T47D (cell line): ENCODE measurements around the gene TPMT.

ENCODE experiments used
- DNase-seq, 2 experiments: peaks; one replicate each; pipeline versions ENCODE4 v3.0.0 to v3.0.0-alpha.2; 2011 to 2012; ENCODE audit warnings: low read depth in 1 of 2, low spot score in 1 of 2
- JUND ChIP-seq: IDR thresholded peaks from 2 replicates; pipeline ENCODE4 v1.6.1; 2012; ENCODE audit warnings: low read depth
- in situ Hi-C: cut with HindIII; loops from 2 replicates; pipeline ENCODE4 v1.10.0; 2016; ENCODE audit warnings: low sequenced_read_pairs, low pct_unique_long_range_greater_than_20kb

Gene TPMT

DNA sequence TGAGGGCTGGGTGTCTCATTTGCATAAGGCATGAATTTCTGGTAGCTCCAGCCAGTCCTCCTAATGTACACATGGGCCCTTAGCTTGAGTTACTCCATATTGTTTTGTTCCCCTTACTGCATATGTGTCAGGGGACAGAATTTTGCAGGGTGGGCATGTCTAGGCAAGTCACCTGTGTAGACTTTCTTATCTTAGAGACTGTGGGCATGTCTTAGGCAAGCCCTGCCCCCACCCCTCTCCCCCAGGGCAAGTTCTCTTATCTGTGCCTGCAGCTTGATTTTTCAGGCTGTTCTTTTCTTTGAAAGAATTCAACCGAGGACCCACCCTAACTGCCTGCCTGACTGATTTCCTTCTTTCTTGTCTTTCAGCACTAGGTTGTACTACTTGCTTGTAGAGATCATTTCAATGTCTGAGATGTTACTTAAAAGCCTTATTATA, 64.5 kb downstream of the TPMT start:
- in situ Hi-C loops, result no loop called here

DNA sequence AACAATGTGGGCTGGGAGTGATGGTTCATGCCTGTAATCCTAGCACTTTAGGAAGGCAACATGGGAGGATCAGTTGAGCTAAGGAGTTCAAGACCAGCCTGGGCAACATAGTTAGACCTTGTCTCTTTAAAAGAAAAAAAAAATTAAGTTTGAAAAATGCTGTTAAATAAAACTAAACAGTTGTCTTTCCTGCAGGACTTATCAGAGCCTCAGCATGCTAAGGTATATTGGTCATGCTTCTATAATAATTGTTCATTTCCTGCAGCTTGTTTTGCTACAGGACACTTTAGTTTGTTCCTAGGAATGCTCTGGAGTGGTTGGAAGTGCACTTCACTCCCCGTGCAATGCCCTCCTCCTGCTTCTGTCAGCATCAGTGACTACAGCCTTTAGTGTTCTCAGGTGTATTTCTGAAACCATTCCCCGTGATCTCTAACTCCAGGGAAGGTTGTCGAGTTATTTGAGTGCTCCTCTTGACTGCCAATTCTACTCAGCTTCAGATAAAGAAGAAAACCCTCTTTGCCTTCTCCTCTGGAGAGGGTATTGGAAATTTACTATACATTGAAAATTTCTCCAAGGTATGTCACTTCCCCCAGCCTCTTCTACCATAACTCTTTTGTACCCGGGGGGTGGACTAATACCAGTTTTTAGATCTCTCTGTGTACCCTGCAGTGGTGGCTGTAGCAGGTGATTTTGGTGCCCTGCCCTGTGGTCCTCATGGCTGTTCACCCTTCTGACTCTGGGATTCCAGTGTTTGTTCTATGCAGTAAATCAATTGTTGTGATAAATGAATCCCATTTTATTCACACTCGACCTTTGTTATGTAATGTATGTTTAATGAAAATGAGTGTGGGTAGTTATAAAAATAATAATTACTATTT, 66.2 kb downstream of the TPMT start:
- in situ Hi-C loops, result no loop called here
- no peak for TF ChIP-seq JUND
- no peak for DNase-seq

More for the DNA sequence above, 64.5 kb downstream of the TPMT start:
- TF ChIP-seq JUND, result no peak
- DNase-seq, result no peak

DNA sequence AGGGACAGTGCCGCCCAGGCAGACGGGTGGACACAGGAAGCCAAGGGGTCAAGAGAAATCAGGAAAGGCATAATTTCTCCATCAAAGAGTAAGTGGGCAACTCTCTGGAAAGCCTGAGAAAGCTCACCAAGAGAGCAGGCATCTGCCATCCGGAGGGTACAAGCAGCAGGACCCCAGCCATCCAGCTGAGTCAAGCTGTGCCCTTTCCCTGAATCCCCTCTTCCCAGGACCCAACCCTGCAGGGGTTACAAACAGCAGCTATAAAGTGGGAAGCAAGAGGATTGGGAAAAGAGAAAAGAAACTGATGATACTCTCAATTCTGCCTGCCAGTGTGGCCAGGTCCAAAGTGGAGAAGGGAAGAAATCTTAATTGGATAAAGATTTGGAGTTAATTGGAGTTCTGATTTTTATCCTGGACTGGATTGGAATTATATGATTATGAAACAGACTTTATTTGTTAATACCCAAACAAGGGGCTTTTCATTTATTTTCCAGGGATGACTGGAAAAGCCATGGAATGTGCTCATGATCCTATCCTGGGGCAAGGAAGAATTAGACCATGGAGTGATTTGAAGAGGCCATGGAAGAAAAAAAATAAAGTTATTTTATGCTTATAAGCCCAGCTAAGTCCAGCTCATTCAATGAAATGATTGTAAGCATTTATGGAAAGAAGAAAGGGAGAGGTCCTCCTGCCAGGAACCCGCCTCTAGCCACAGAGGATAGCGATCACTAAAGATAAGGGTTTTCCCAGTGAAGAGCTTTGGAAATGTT, 67.3 kb downstream of the TPMT start:
- no peak for TF ChIP-seq JUND
- in situ Hi-C loops, result no loop called here
- no peak for DNase-seq

DNA sequence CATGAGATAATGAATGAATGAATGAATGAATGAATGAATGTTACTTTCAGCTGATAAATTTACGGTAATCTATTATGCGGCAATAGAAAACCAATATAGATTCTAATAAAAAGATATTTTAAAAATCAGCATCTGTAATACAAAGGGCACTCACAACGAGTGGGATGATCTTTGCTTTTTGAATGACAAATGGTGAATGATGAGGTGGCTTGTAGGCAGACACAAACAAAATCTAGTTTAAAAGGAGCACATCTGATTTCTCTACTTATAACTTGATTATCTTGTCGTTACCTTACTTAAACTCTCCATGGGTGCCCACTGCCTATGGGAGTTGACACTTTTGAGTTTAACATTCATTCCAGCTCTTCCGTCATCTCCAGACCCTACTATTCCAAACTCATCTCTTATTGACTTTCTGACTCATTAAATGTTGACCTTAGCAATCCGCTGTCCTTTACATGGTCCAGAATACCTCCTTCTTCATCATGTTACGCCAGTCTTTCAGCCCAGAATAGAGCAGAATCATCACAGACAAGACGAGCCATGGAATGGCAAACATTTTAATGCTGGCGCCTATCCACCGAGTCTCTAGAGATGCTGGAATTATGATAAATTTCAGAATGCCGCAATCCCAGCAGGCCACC, 73.7 kb downstream of the TPMT start:
- no peak for DNase-seq
- TF ChIP-seq JUND, result no peak

DNA sequence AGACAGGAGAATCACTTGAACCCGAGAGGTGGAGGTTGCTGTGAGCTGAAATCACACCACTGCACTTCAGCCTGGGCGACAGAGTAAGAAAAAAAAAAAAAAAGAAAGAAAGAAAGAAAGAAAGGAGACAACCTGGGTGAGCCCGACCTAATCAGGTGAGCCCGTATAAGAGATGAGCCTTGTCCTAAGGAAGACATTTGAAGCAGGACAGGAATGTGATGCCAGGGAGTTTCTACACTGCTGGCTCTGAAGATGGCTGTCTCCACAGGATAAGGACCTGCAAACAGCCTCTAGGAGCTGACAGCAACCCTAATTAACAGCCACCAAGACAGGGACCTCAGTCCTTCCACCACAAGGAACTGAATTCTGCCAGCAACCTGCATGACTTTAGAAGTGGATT, 74.3 kb downstream of the TPMT start:
- no peak for DNase-seq
- in situ Hi-C loops, result no loop called here
- TF ChIP-seq JUND, result no peak

More for the DNA sequence above, 73.7 kb downstream of the TPMT start:
- in situ Hi-C loops, result no loop called here

DNA sequence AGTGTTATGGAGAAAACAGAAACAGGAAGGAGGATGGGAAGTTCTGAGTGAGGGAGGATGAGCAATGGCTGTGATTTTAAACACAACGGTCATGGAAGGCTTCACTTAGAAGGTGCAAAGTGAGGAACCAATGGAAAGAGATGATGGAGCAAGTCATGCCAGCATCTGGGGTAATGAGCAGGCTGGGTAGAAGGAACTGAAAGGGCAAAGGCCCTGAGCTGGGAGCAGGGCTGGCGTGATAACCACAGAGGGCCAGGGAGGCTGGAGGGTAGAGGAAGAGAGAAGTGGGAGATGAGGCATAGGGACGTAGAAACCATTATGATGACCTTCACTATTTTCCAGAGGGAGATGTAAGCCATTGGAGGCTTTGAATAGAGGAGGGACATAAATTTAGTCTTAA, 76.0 kb downstream of the TPMT start:
- no peak for TF ChIP-seq JUND
- DNase-seq, result no peak
- in situ Hi-C loops, result no loop called here
